Body of pancreas (tissue), 4 donors: Measurements from ENCODE around the gene ZNF536.

Source experiments
- POLR2A ChIP-seq, 3 donors: fragments of 450-650 bp; IDR thresholded peaks; one replicate each; pipeline ENCODE4 v1.6.1; 2016; ENCODE audit warnings: antibody characterized with exemption in 3 of 3, mild to moderate bottlenecking in 2 of 3
- TF ChIP-seq, protein P1 (sequence below), 7 experiments: fragments of 450-650 bp in 4 of 7; fragments of 200-600 bp in 3 of 7; sonication (generic) in 3 of 7; IDR thresholded peaks; one replicate each; pipeline ENCODE4 v1.5.1; 2016 to 2019; ENCODE audit warnings: antibody characterized with exemption in 7 of 7

DNA sequence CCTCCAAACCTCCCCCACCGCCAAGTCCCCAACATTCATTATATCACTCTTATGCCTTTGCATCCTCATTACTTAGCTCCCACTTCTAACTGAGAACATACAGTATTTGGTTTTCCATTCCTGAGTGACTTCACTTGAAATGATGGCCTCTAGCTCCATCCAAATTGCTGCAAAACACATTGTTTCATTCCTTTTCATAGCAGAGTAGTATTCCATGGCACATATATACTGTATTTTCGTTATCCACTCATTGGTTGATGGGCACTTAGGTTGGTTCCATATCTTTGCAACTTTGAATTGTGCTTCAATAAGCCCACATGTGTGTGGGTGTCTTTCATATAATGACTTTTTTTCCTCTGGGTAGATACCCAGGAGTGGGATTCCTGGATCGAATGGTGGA lies 233.1 kb downstream of the ZNF536 start:
- TF ChIP-seq, protein P1, sequence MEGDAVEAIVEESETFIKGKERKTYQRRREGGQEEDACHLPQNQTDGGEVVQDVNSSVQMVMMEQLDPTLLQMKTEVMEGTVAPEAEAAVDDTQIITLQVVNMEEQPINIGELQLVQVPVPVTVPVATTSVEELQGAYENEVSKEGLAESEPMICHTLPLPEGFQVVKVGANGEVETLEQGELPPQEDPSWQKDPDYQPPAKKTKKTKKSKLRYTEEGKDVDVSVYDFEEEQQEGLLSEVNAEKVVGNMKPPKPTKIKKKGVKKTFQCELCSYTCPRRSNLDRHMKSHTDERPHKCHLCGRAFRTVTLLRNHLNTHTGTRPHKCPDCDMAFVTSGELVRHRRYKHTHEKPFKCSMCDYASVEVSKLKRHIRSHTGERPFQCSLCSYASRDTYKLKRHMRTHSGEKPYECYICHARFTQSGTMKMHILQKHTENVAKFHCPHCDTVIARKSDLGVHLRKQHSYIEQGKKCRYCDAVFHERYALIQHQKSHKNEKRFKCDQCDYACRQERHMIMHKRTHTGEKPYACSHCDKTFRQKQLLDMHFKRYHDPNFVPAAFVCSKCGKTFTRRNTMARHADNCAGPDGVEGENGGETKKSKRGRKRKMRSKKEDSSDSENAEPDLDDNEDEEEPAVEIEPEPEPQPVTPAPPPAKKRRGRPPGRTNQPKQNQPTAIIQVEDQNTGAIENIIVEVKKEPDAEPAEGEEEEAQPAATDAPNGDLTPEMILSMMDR (IDR thresholded peaks at IDR 0.05) = no peak
- TF ChIP-seq POLR2A (IDR thresholded peaks at IDR 0.05) = no peak
